Suppressor macrophage treated with lipopolysaccharide for 1 hour (primary cell): ENCODE results near the gene NBEAL1.
A peak's percentile ranks its signal among the peaks of the same experiment; 100 is the strongest.
"Not testable (repeated sequence)": the region's sequence is repeated elsewhere in the genome, so short reads cannot be mapped to it uniquely, and the experiment has no call there.

Source experiments
- DNase-seq, 3 donors: peaks; one replicate each; pipeline ENCODE4 v3.0.0-alpha.2; 2020 to 2022

The NBEAL1 gene

DNA sequence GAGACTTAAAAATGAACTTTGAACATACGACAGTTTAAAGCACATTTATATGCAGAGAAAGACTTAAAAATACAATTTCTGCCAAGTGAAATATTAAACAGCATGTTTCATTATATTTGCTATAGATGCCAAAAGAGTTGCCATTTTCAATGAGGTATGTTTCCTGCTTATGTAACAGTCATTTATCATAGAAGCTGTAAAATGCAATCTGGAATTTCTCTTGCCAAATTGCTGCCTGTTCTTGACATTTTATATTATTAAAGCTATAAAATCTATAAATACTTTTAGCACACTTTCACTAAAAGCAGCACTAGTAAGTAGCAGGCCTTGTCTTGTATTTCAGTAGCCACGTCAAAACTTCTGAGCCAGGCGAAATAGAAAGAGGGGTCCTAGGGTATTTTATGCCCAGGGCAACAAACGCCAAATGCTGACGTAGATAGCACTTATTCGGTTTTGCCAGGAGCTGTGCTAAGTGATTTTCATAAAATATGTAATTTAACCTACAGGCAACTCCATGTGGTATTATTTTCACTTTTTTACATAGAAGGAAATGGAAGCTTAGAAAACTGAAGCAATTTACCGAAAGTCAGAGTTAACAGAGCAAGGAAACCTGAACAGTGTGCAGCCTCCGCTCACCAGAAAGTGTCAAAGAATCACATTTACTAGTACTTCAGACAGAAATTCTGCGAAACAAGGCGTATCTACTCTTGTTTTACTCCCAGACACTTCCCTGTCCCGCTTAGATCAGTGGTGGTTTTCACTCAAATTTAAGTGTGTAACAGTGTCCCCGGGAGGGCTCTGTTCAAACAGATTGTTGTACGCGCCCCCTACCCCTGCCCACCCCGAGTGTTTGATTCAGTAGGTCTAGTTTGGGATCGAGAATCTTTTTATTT is 222.9 kb downstream of the NBEAL1 start:
- DNase-seq, result no peak

DNA sequence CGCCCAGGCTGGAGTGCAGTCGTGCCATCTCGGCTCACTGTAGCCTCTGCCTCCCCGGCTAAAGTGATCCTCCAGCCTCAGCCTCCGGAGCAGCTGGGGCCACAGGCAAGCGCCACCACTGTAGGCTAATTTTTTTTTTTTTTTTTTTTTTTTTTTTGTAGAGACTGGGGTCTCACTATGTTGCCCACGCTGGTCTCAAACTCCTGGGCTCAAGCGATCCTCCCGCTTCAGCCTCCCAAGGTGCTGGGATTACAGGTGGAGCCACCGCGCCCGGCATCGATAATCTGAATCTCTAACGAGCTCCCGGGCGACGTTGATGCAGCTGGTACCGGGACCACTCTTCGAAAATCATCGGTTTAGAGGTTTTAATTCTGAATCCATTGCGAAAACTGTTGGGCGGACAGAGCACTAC is 223.6 kb downstream of the NBEAL1 start:
- DNase-seq, result no peak

DNA sequence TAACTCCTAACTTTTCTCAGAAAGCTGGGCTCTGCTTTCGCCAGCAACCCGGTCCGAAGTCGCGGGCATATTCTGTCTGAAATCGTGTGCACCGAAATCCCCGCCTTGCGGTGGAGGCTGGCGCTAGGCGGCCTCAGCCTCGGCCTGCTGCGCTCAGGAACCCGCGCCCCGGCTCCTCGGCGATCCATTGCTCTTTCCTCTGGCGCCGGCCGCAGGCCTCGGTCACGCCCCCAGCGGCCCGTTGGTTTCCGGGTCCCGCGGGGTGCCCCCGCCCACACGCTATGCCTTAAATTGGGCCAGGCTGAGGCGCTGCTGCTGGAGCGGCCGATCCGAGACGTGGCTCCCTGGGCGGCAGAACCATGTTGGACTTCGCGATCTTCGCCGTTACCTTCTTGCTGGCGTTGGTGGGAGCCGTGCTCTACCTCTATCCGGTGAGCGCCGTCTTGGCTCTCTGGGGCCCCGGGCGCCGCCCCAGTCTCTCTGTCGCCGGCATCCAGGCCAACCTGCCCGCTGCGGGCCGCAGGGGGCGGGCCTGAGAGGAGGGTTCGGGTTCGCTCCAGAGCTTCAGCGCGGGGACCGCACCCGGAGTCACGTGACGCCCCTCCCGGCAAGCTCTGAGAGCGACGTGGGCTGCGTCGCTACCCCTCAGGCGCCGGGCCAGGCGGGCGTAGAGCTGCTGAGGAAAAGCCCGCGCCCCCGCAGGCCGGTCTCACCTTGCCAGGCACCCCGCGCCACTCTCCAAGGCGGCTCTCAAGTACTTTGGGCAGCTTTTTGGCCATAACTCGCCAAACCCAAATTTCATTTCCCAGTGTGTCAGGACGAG is 224.2 kb downstream of the NBEAL1 start, which contains the start of gene CYP20A1:
CYP20A1 (plus strand) TSS at position 315 of the 823 bp plus-strand sequence; CDS start at position 360, 45 bp downstream.
- DNase-seq, result peak; percentile 99 to 100 (median 100)

DNA sequence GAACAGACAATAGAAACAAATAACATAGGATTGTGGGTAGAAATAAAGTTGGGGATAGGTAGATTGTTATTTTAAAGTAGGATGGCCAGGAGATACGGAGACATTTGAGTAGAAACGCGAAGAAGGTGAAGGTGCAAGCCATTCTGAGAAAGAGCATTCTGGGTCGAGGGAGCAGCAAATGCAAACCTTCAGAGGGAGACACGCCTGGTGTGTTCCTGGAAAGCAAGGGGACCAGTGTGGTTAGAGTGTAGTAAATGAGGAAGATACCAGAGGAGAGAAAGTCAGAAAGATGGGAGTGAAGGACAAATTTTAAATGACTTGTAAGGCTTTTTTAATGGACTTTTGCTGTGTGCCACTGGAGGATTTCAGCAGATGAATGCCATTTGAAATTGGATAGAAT is 225.8 kb downstream of the NBEAL1 start:
- DNase-seq, result no peak

DNA sequence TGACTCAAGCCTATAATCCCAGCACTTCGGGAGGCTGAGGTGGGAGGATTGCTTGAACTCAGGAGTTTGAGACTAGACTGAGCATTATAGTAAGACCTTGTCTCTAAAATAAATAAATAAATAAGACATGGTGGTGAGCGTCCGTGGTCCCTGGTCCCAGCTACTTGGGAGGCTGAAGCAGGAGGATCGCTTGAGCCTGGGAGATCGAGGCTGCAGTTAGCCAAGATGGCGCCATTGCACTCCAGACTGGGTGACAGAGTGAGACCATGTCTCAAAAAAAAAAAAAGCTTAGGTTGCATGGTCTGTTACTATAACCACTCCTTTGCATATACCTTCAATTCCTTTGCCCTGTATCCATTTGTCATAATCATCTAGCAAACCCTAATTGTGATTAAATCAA is 227.8 kb downstream of the NBEAL1 start:
- no peak for DNase-seq

DNA sequence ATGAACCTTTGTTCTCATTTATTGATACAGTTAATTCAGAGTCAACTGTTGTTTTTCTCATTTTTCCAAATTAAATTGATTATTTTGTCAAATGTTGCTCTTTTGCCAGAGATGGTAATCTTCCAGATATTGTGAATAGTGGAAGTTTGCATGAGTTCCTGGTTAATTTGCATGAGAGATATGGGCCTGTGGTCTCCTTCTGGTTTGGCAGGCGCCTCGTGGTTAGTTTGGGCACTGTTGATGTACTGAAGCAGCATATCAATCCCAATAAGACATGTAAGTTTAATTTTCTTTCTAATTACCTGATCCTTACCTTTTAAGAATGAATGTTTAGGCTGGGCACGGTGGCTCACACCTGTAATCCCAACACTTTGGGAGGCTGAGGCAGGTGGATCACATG is 232.0 kb downstream of the NBEAL1 start:
- DNase-seq, result no peak

DNA sequence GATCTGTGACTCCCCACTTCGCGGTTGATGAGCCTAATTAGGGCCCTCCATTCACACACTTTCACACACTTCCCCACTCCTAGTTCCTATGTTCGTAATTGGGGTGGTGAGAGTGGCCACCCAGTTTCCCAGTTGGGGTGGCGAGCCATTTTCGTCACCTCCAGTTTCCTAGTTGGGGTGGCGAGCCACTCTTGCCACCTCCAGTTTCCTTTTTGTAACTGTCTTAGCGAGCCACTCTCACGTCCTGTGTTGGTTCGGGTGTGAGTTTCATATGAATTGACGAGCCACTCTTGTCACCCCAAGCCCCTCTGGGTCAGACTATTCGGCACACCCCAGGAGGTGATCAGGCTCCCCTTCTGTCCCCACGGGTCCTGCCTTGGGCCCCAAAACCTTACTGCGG is 238.1 kb downstream of the NBEAL1 start:
- DNase-seq, result no peak

DNA sequence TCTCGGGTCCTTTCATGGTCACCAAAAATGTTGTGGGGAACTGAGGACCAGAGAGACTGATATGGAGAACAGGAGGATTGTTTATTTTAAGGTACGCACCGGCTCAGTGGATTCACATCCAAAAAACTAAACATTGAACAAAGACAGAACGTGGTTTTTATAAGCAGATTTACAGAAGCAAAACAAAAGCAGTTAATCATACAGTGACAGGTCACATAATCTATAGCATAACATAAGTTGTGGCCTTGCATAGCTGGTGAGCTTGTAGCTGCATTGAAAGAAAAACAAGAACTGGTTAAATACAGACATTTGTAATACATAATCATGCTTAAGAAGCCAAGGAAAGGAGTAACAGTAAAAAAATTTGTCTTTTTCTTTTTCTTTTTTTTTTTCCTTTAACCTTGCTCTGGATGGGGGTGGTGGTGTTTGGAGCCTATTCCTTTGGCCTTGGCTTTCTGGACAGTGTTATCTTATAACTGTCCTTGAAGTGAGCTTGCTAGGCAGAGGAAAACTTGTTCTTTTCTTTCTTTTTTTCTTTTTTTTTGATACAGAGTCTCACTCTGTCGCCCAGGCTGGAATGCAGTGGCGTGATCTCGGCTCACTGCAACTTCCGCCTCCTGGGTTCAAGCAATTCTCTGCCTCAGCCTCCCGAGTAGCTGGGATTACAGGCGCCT is 238.9 kb downstream of the NBEAL1 start:
- DNase-seq, result not testable (repeated sequence)

DNA sequence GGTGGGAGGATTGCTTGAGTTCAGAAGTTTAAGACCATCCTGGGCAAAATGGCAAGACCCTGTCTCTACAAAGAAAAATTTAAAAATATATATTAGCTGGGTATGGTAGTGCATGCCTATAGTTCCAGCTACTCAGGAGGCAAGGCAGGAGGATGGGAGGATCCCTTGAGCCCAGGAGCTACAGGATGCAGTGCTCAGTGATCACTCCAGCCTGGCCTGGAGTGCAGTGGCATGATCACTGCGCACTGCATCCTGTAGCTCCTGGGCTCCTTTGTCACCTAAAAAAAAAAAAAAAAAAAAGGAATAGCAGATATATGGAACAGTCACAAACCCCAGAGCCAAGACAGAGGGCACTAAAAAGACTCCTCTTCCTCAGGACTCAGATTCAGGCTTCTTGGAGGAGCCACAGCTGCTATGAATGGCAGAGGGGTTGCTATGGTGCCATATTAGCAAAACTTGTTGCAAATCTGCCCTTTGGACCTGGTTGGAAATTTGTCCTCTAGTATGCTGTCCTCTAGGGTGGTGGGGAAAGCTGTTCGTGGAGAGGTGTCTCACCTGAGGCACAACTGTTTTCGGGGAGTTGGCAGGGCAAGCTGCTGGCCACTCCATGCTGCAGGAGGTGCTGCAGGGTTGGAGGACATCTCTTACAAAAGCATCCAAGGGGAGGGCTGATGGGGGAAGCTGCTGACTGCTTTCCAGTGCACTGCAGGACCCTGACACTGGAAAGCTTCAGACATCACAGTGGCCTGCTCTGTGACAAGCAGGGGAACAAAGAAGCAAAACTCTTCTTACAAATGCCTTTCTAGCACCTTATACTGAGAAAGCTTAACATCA is 246.9 kb downstream of the NBEAL1 start:
- no peak for DNase-seq
